ENCODE results near the gene WDFY2.

The WDFY2 gene

GRCh38 chr13:51765142-51765515, 180.9 kb downstream of the WDFY2 start:
- H3K27ac ChIP-seq: no peak overlapping the region
- H3K4me3 ChIP-seq (ENCODE audit: low read depth, low read length): no peak overlapping the region
- peaks cover 10% of the 10 kb centered on the region for H3K36me3 ChIP-seq (replicated peaks)
- H3K27me3 ChIP-seq (replicated peaks): no peaks in the 10 kb centered on the region
- TF ChIP-seq CTCF (IDR thresholded peaks at IDR 0.05; ENCODE audit: low read depth, low read length, missing control alignments): no peak
- in situ Hi-C loops (cut with HindIII; ENCODE audit: low pct_ligation_motif_present, low sequenced_read_pairs): no loop called here
- no peak for DNase-seq

- peak; percentile 35 for TF ChIP-seq CTCF (IDR thresholded peaks at IDR 0.05; ENCODE audit: low read depth, low read length, missing control alignments)
- H3K36me3 ChIP-seq (replicated peaks): peaks cover 4% of the 10 kb centered on the region
- in situ Hi-C loops (cut with HindIII; ENCODE audit: low pct_ligation_motif_present, low sequenced_read_pairs): no loop called here
- no peak for DNase-seq
- no peak overlapping the region for H3K4me3 ChIP-seq (ENCODE audit: low read depth, low read length)
- no peak overlapping the region for H3K27ac ChIP-seq
- no peaks in the 10 kb centered on the region for H3K27me3 ChIP-seq (replicated peaks)
Measured at GRCh38 chr13:51767100-51767499, 182.8 kb downstream of the WDFY2 start.

- H3K4me3 ChIP-seq (ENCODE audit: low read depth, low read length): no peak overlapping the region
- in situ Hi-C loops (cut with HindIII; ENCODE audit: low pct_ligation_motif_present, low sequenced_read_pairs): no loop called here
- peaks cover 4% of the 10 kb centered on the region for H3K36me3 ChIP-seq (replicated peaks)
- TF ChIP-seq CTCF (IDR thresholded peaks at IDR 0.05; ENCODE audit: low read depth, low read length, missing control alignments): peak; percentile 60
- H3K27me3 ChIP-seq (replicated peaks): no peaks in the 10 kb centered on the region
- no peak overlapping the region for H3K27ac ChIP-seq
- DNase-seq: no peak
Measured at GRCh38 chr13:51768378-51768921, 184.2 kb downstream of the WDFY2 start.

GRCh38 chr13:51768976-51769375, 184.7 kb downstream of the WDFY2 start:
- Histone ChIP-seq H3K36me3 (replicated peaks) (peaks cover 4% of the 10 kb centered on the region), H3K27ac (no peak overlapping the region), H3K4me3 (ENCODE audit: low read depth, low read length) (no peak overlapping the region), H3K27me3 (replicated peaks) (no peaks in the 10 kb centered on the region)
- no peak for TF ChIP-seq CTCF (IDR thresholded peaks at IDR 0.05; ENCODE audit: low read depth, low read length, missing control alignments)
- in situ Hi-C loops (cut with HindIII; ENCODE audit: low pct_ligation_motif_present, low sequenced_read_pairs): no loop called here
- no peak for DNase-seq

GRCh38 chr13:51769455-51770127, 185.3 kb downstream of the WDFY2 start:
- H3K4me3 ChIP-seq (ENCODE audit: low read depth, low read length): no peak overlapping the region
- no peak for DNase-seq
- TF ChIP-seq CTCF (IDR thresholded peaks at IDR 0.05; ENCODE audit: low read depth, low read length, missing control alignments): no peak
- in situ Hi-C loops (cut with HindIII; ENCODE audit: low pct_ligation_motif_present, low sequenced_read_pairs): no loop called here
- H3K27ac ChIP-seq: no peak overlapping the region
- no peaks in the 10 kb centered on the region for H3K27me3 ChIP-seq (replicated peaks)
- H3K36me3 ChIP-seq (replicated peaks): peaks cover 4% of the 10 kb centered on the region

GRCh38 chr13:51770160-51770559, 185.9 kb downstream of the WDFY2 start:
- Histone ChIP-seq H3K36me3 (replicated peaks) (peaks cover 4% of the 10 kb centered on the region), H3K27me3 (replicated peaks) (no peaks in the 10 kb centered on the region), H3K4me3 (ENCODE audit: low read depth, low read length) (no peak overlapping the region), H3K27ac (no peak overlapping the region)
- in situ Hi-C loops (cut with HindIII; ENCODE audit: low pct_ligation_motif_present, low sequenced_read_pairs): no loop called here
- no peak for DNase-seq
- TF ChIP-seq CTCF (IDR thresholded peaks at IDR 0.05; ENCODE audit: low read depth, low read length, missing control alignments): no peak
